ENCODE results near the gene CASS4.
A peak's percentile ranks its signal among the peaks of the same experiment; 100 is the strongest.

CASS4 gene, protein sequence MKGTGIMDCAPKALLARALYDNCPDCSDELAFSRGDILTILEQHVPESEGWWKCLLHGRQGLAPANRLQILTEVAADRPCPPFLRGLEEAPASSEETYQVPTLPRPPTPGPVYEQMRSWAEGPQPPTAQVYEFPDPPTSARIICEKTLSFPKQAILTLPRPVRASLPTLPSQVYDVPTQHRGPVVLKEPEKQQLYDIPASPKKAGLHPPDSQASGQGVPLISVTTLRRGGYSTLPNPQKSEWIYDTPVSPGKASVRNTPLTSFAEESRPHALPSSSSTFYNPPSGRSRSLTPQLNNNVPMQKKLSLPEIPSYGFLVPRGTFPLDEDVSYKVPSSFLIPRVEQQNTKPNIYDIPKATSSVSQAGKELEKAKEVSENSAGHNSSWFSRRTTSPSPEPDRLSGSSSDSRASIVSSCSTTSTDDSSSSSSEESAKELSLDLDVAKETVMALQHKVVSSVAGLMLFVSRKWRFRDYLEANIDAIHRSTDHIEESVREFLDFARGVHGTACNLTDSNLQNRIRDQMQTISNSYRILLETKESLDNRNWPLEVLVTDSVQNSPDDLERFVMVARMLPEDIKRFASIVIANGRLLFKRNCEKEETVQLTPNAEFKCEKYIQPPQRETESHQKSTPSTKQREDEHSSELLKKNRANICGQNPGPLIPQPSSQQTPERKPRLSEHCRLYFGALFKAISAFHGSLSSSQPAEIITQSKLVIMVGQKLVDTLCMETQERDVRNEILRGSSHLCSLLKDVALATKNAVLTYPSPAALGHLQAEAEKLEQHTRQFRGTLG

DNA sequence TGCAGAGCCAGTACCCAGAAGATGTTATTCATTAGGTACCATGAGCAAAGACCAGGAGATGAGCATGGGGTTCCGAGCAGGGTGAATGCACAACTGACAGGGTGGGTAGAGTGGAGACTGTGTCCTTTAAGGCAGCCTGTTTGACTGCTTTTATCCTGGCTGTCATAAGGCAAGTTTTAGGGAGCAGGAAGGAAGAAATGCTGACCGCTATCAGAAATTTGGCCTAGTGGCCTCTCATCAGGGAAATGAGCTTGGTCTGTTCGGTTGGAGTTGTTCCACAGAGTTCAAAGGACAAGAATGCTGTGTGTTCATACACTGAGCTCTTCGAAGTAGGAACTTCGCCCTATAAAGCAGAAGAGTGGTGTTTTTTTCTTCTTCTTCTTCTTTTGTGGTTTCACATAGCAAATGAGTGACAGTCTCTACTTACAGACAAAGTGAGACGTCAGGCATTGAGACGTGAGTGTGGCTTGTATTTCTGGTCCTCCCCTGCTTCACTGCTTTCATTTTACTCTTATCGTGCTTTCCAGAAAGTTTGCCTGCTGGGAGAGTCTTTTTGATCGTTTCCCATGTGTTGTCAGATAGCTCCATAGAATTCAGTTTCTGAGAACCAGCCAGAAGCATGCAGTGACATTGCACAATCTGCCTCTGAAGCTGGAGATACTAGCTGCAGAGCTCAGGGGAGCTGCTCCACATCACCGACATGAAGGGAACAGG, at the start of gene CASS4:
Gene CASS4, plus strand, starts transcription at position 502 of the 714 bp plus-strand sequence. Its CDS starts 199 bp downstream, at position 701.
- DNase-seq (ENCODE audit: low spot score) = no peak
- Mint-ChIP-seq H3K4me1 (ENCODE audit: low read depth) (peaks cover 29% of the 10 kb centered on the region), H3K4me3 (peak within 1 kb of the TSS; percentile 81), H3K9me3 (peaks cover 11% of the 10 kb centered on the region), H3K27ac (peak within 1 kb of the TSS; percentile 86), H3K27me3 (ENCODE audit: low read depth) (no peaks in the 10 kb centered on the region), H3K36me3 (ENCODE audit: low read depth) (peaks cover 41% of the 10 kb centered on the region)

DNA sequence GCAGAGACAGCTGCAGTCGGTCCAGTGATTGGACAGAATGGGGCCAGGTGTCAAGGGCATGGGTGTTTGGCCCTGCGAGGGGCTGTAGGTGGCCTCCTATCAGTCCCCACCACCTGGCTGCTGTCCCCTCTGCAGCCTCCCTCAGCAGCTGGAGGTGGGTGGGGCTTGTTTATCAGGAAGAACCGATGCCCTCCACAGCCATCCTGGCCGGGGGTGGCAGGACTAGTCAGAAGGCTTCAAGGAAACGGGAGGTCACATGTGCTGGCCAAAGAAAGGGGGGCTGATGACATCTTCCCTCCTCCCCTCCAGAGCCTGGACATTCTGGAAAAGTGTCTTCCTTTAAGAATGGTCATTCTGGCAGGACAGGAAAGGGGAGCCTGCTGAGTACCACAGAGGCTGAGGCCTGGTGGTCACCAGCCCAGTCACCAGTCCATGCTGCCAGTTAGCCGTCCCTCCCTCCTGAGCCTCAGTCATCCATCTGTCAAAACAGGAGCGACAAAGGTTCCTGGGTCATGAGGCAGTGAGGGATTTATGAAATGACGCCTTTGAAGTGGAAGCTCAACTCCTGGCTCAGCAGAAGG, 49.1 kb upstream of the CASS4 start:
- H3K27me3 Mint-ChIP-seq (ENCODE audit: low read depth) = peaks cover 2% of the 10 kb centered on the region
- H3K36me3 Mint-ChIP-seq (ENCODE audit: low read depth) = peaks cover 4% of the 10 kb centered on the region
- peaks cover 8% of the 10 kb centered on the region for H3K4me1 Mint-ChIP-seq (ENCODE audit: low read depth)
- DNase-seq (ENCODE audit: low spot score) = no peak
- H3K9me3 Mint-ChIP-seq = no peaks in the 10 kb centered on the region
- no peak overlapping the region for H3K27ac Mint-ChIP-seq
- no peak overlapping the region for H3K4me3 Mint-ChIP-seq

DNA sequence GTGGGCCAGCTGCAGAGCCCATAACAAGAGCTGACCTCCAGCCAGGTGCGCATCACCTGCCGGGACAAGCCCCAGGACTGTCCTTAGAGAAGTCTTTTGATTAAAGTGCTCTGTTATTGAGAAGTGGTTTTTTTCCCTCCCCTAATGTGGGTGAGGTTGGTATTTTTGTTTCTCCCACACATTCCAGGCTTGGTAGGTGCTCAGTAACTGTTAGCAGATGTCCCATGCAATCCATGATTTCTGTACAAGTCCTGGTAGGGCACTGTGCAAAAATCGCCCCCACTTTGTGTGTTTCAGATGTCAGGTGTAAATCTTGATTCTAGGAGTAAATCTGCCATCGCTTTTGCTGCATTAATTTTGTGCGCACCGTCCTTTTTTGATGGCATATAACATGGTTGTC, 48.6 kb upstream of the CASS4 start:
- no peaks in the 10 kb centered on the region for H3K27me3 Mint-ChIP-seq (ENCODE audit: low read depth)
- H3K27ac Mint-ChIP-seq = no peak overlapping the region
- no peak for DNase-seq (ENCODE audit: low spot score)
- no peak overlapping the region for H3K4me3 Mint-ChIP-seq
- H3K36me3 Mint-ChIP-seq (ENCODE audit: low read depth) = peaks cover 7% of the 10 kb centered on the region
- H3K9me3 Mint-ChIP-seq = no peaks in the 10 kb centered on the region
- peaks cover 8% of the 10 kb centered on the region for H3K4me1 Mint-ChIP-seq (ENCODE audit: low read depth)

GRCh38 chr20:56368351-56369134, 43.5 kb upstream of the CASS4 start:
- Mint-ChIP-seq H3K36me3 (ENCODE audit: low read depth) (peaks cover 43% of the 10 kb centered on the region), H3K4me1 (ENCODE audit: low read depth) (peaks cover 8% of the 10 kb centered on the region), H3K9me3 (no peaks in the 10 kb centered on the region), H3K27me3 (ENCODE audit: low read depth) (no peaks in the 10 kb centered on the region), H3K4me3 (no peak overlapping the region), H3K27ac (peak overlapping the region; percentile 1)
- no peak for DNase-seq (ENCODE audit: low spot score)

GRCh38 chr20:56369179-56369578, 42.9 kb upstream of the CASS4 start:
- no peak for DNase-seq (ENCODE audit: low spot score)
- Mint-ChIP-seq H3K36me3 (ENCODE audit: low read depth) (peaks cover 48% of the 10 kb centered on the region), H3K9me3 (no peaks in the 10 kb centered on the region), H3K27me3 (ENCODE audit: low read depth) (no peaks in the 10 kb centered on the region), H3K27ac (no peak overlapping the region), H3K4me3 (no peak overlapping the region), H3K4me1 (ENCODE audit: low read depth) (peaks cover 14% of the 10 kb centered on the region)

GRCh38 chr20:56371977-56372376, 40.1 kb upstream of the CASS4 start:
- no peak for DNase-seq (ENCODE audit: low spot score)
- no peak overlapping the region for H3K4me3 Mint-ChIP-seq
- H3K27me3 Mint-ChIP-seq (ENCODE audit: low read depth) = no peaks in the 10 kb centered on the region
- no peaks in the 10 kb centered on the region for H3K9me3 Mint-ChIP-seq
- peaks cover 60% of the 10 kb centered on the region for H3K36me3 Mint-ChIP-seq (ENCODE audit: low read depth)
- no peak overlapping the region for H3K27ac Mint-ChIP-seq
- peaks cover 27% of the 10 kb centered on the region for H3K4me1 Mint-ChIP-seq (ENCODE audit: low read depth)

- Mint-ChIP-seq H3K4me3 (no peak overlapping the region), H3K36me3 (ENCODE audit: low read depth) (peaks cover 68% of the 10 kb centered on the region), H3K27me3 (ENCODE audit: low read depth) (no peaks in the 10 kb centered on the region), H3K4me1 (ENCODE audit: low read depth) (peaks cover 30% of the 10 kb centered on the region), H3K9me3 (no peaks in the 10 kb centered on the region), H3K27ac (peak overlapping the region; percentile 64)
- DNase-seq (ENCODE audit: low spot score) = peak; percentile 30
Observed at GRCh38 chr20:56372850-56373249, 39.2 kb upstream of the CASS4 start.

DNA sequence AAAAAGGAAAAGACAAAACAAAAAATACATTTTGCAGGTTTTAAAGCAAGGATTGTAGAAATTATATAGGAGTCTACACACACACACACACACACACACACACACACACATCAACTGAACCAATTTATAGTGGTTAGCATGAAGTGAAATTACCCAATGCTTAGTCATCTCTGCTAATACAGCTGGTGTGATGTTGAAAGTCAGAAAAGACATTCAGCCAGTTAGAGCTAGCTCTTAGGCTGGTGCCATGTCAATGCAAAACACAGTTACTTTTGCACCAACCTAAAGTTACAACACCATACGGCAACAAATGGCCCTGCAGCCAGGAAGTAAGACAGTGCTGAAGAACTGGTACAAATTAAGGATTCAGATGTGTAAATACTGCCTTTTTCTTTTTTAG, 38.1 kb upstream of the CASS4 start:
- H3K27ac Mint-ChIP-seq = peak overlapping the region; percentile 64
- H3K27me3 Mint-ChIP-seq (ENCODE audit: low read depth) = no peaks in the 10 kb centered on the region
- no peak overlapping the region for H3K4me3 Mint-ChIP-seq
- H3K4me1 Mint-ChIP-seq (ENCODE audit: low read depth) = peaks cover 34% of the 10 kb centered on the region
- DNase-seq (ENCODE audit: low spot score) = peak; percentile 24
- H3K36me3 Mint-ChIP-seq (ENCODE audit: low read depth) = peaks cover 75% of the 10 kb centered on the region
- H3K9me3 Mint-ChIP-seq = no peaks in the 10 kb centered on the region

DNA sequence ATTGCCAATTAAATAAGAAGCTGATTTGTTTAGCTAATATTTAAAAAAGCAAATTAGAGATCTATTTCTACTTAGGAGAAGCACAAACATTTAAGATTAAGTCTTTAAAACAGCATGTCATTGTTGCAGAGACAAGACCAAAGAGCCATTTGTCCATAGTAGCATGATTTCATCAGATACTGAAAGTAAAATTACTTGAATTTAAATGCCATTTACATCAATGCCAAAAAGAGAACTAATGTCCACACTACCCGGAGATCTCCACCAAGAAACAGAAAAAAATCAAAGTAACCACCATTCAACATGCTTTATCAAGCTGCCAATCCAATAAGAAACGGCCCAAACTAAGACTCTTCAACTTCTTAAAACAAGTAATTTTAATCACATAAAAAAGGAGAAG, 35.7 kb upstream of the CASS4 start:
- DNase-seq (ENCODE audit: low spot score) = no peak
- Mint-ChIP-seq H3K27me3 (ENCODE audit: low read depth) (no peaks in the 10 kb centered on the region), H3K9me3 (no peaks in the 10 kb centered on the region), H3K36me3 (ENCODE audit: low read depth) (peaks cover 73% of the 10 kb centered on the region), H3K27ac (peak overlapping the region; percentile 62), H3K4me3 (peak overlapping the region; percentile 1), H3K4me1 (ENCODE audit: low read depth) (peaks cover 43% of the 10 kb centered on the region)

- Mint-ChIP-seq H3K27ac (no peak overlapping the region), H3K36me3 (ENCODE audit: low read depth) (peaks cover 74% of the 10 kb centered on the region), H3K9me3 (no peaks in the 10 kb centered on the region), H3K4me1 (ENCODE audit: low read depth) (peaks cover 47% of the 10 kb centered on the region), H3K4me3 (no peak overlapping the region), H3K27me3 (ENCODE audit: low read depth) (no peaks in the 10 kb centered on the region)
- DNase-seq (ENCODE audit: low spot score) = no peak
Observed at GRCh38 chr20:56378386-56378785, 33.7 kb upstream of the CASS4 start.

GRCh38 chr20:56380375-56380774, 31.7 kb upstream of the CASS4 start:
- H3K36me3 Mint-ChIP-seq (ENCODE audit: low read depth) = peaks cover 76% of the 10 kb centered on the region
- H3K27me3 Mint-ChIP-seq (ENCODE audit: low read depth) = no peaks in the 10 kb centered on the region
- H3K9me3 Mint-ChIP-seq = no peaks in the 10 kb centered on the region
- no peak overlapping the region for H3K27ac Mint-ChIP-seq
- DNase-seq (ENCODE audit: low spot score) = no peak
- no peak overlapping the region for H3K4me3 Mint-ChIP-seq
- H3K4me1 Mint-ChIP-seq (ENCODE audit: low read depth) = peaks cover 50% of the 10 kb centered on the region

- H3K36me3 Mint-ChIP-seq (ENCODE audit: low read depth) = peaks cover 74% of the 10 kb centered on the region
- no peak for DNase-seq (ENCODE audit: low spot score)
- no peak overlapping the region for H3K27ac Mint-ChIP-seq
- H3K9me3 Mint-ChIP-seq = no peaks in the 10 kb centered on the region
- no peak overlapping the region for H3K4me3 Mint-ChIP-seq
- H3K27me3 Mint-ChIP-seq (ENCODE audit: low read depth) = no peaks in the 10 kb centered on the region
- peaks cover 44% of the 10 kb centered on the region for H3K4me1 Mint-ChIP-seq (ENCODE audit: low read depth)
Observed at GRCh38 chr20:56381501-56381900, 30.6 kb upstream of the CASS4 start.

- H3K27ac Mint-ChIP-seq = no peak overlapping the region
- peaks cover 39% of the 10 kb centered on the region for H3K4me1 Mint-ChIP-seq (ENCODE audit: low read depth)
- no peaks in the 10 kb centered on the region for H3K9me3 Mint-ChIP-seq
- peaks cover 70% of the 10 kb centered on the region for H3K36me3 Mint-ChIP-seq (ENCODE audit: low read depth)
- H3K4me3 Mint-ChIP-seq = no peak overlapping the region
- no peak for DNase-seq (ENCODE audit: low spot score)
- H3K27me3 Mint-ChIP-seq (ENCODE audit: low read depth) = no peaks in the 10 kb centered on the region
Observed at GRCh38 chr20:56382696-56383095, 29.4 kb upstream of the CASS4 start.
